ENCODE measurements around the gene SORL1.

Gene SORL1

GRCh38 chr11:121500717-121501116, 48.6 kb downstream of the SORL1 start:
- TF ChIP-seq TEAD4 (IDR thresholded peaks at IDR 0.05) (no peak), NFIC (IDR thresholded peaks at IDR 0.05) (no peak), EP300 (IDR thresholded peaks at IDR 0.05; ENCODE audit: borderline replicate concordance) (no peak), TAF1 (IDR thresholded peaks at IDR 0.05; ENCODE audit: low read depth) (no peak), USF1 (IDR thresholded peaks at IDR 0.05) (no peak), RAD21 (IDR thresholded peaks at IDR 0.05; ENCODE audit: low read depth) (no peak), TCF12 (IDR thresholded peaks at IDR 0.05; ENCODE audit: low read depth) (no peak), CREB1 (IDR thresholded peaks at IDR 0.05; ENCODE audit: low read depth) (no peak), REST (IDR thresholded peaks at IDR 0.05; ENCODE audit: low read depth) (no peak), EGR1 (IDR thresholded peaks at IDR 0.05) (no peak), CEBPB (IDR thresholded peaks at IDR 0.05) (no peak), YY1 (IDR thresholded peaks at IDR 0.05; ENCODE audit: low read depth) (no peak), ZBTB7A (IDR thresholded peaks at IDR 0.05; ENCODE audit: low read depth) (no peak), FOXM1 (IDR thresholded peaks at IDR 0.05; ENCODE audit: borderline replicate concordance, low read depth) (no peak), MAX (IDR thresholded peaks at IDR 0.05) (no peak)

GRCh38 chr11:121503051-121503450, 50.9 kb downstream of the SORL1 start:
- TF ChIP-seq YY1 (IDR thresholded peaks at IDR 0.05; ENCODE audit: low read depth) (no peak), MAX (IDR thresholded peaks at IDR 0.05) (no peak), RAD21 (IDR thresholded peaks at IDR 0.05; ENCODE audit: low read depth) (no peak), EGR1 (IDR thresholded peaks at IDR 0.05) (no peak), EP300 (IDR thresholded peaks at IDR 0.05; ENCODE audit: borderline replicate concordance) (no peak), CEBPB (IDR thresholded peaks at IDR 0.05) (no peak), USF1 (IDR thresholded peaks at IDR 0.05) (no peak), TCF12 (IDR thresholded peaks at IDR 0.05; ENCODE audit: low read depth) (no peak), CREB1 (IDR thresholded peaks at IDR 0.05; ENCODE audit: low read depth) (no peak), NFIC (IDR thresholded peaks at IDR 0.05) (no peak), FOXM1 (IDR thresholded peaks at IDR 0.05; ENCODE audit: borderline replicate concordance, low read depth) (no peak)

GRCh38 chr11:121508449-121508848, 56.3 kb downstream of the SORL1 start:
- TF ChIP-seq EP300 (IDR thresholded peaks at IDR 0.05; ENCODE audit: borderline replicate concordance) (no peak), EGR1 (IDR thresholded peaks at IDR 0.05) (no peak), YY1 (IDR thresholded peaks at IDR 0.05; ENCODE audit: low read depth) (no peak), CEBPB (IDR thresholded peaks at IDR 0.05) (no peak), RAD21 (IDR thresholded peaks at IDR 0.05; ENCODE audit: low read depth) (no peak), USF1 (IDR thresholded peaks at IDR 0.05) (no peak), ZBTB7A (IDR thresholded peaks at IDR 0.05; ENCODE audit: low read depth) (no peak), TCF12 (IDR thresholded peaks at IDR 0.05; ENCODE audit: low read depth) (no peak), NFIC (IDR thresholded peaks at IDR 0.05) (no peak)

GRCh38 chr11:121510438-121510837, 58.3 kb downstream of the SORL1 start:
- TF ChIP-seq REST (IDR thresholded peaks at IDR 0.05; ENCODE audit: low read depth) (no peak), USF1 (IDR thresholded peaks at IDR 0.05) (no peak), CEBPB (IDR thresholded peaks at IDR 0.05) (no peak), ZBTB7A (IDR thresholded peaks at IDR 0.05; ENCODE audit: low read depth) (no peak), EP300 (IDR thresholded peaks at IDR 0.05; ENCODE audit: borderline replicate concordance) (no peak), MAX (IDR thresholded peaks at IDR 0.05) (no peak), RAD21 (IDR thresholded peaks at IDR 0.05; ENCODE audit: low read depth) (no peak), TCF12 (IDR thresholded peaks at IDR 0.05; ENCODE audit: low read depth) (no peak), YY1 (IDR thresholded peaks at IDR 0.05; ENCODE audit: low read depth) (no peak), TEAD4 (IDR thresholded peaks at IDR 0.05) (no peak), TAF1 (IDR thresholded peaks at IDR 0.05; ENCODE audit: low read depth) (no peak), NFIC (IDR thresholded peaks at IDR 0.05) (no peak)
